B cell (primary cell): ENCODE results near the gene TMEM147. TPM values are rescaled to one million over a fixed set of nuclear protein-coding genes. Genes with fewer than 3 reads are reported as not detected.

Experiments used
- ATAC-seq: fragments of 200-7000 bp; cut with Tn5 transposase; one replicate; pipeline ENCODE4 v1.10.0; 2021; ENCODE audit warnings: low read depth, mild to moderate bottlenecking, moderate number of reproducible peaks, moderate library complexity
- CTCF ChIA-PET: fragments of 350-600 bp; sonication (Branson Sonifier 250); formaldehyde crosslinking; loops from one replicate; lab custom pipeline; 2021; ENCODE audit warnings: antibody characterized with exemption, inconsistent platforms; lab: Charles Lee
- POLR2A ChIA-PET: fragments of 350-600 bp; sonication (Branson Sonifier 250); formaldehyde crosslinking; loops from one replicate; lab custom pipeline; 2021; ENCODE audit warnings: antibody characterized with exemption; lab: Charles Lee
- DNase-seq: peaks from one replicate; pipeline ENCODE4 v3.0.0; 2013
- H2AFZ ChIP-seq: 2 replicates; pipeline ENCODE4 v1.6.1; 2012; ENCODE audit warnings: mild to moderate bottlenecking, low read depth, low read length; ENCODE audit not compliant: insufficient read depth, poor library complexity, severe bottlenecking
- H3K27ac ChIP-seq, 2 donors: 1 replicate in 1 of 2; 2 replicates in 1 of 2; pipeline ENCODE4 v1.5.1; 2012 to 2013; ENCODE audit warnings: low read length in 2 of 2, mild to moderate bottlenecking in 2 of 2, moderate library complexity in 1 of 2
- H3K27me3 ChIP-seq, 4 experiments: fragments of 200-600 bp in 1 of 4; sonication (generic) in 1 of 4; replicated peaks in 1 of 4; 1 replicate in 2 of 4; 2 replicates in 2 of 4; pipeline versions ENCODE4 v1.6.1 to v1.7.0; 2013 to 2016; ENCODE audit warnings: low read length in 3 of 4, mild to moderate bottlenecking in 2 of 4, mixed read lengths in 1 of 4, moderate library complexity in 1 of 4; ENCODE audit not compliant: insufficient read depth in 4 of 4, control insufficient read depth in 3 of 4; ENCODE audit errors: control extremely low read depth in 1 of 4
- H3K36me3 ChIP-seq, 2 experiments: replicated peaks in 1 of 2; 1 replicate in 1 of 2; 2 replicates in 1 of 2; pipeline versions ENCODE4 v1.6.1 to v1.7.1; 2013; ENCODE audit warnings: low read length in 1 of 2; ENCODE audit not compliant: insufficient read depth in 2 of 2, control insufficient read depth in 1 of 2; ENCODE audit errors: control extremely low read depth in 1 of 2, extremely low read depth in 1 of 2
- H3K4me1 ChIP-seq, 2 donors: fragments of 200-600 bp in 1 of 2; sonication (generic) in 1 of 2; 1 replicate in 1 of 2; 2 replicates in 1 of 2; pipeline versions ENCODE4 v1.5.1 to v1.6.1; 2013 to 2017; ENCODE audit warnings: low read length in 2 of 2; ENCODE audit not compliant: control insufficient read depth in 2 of 2, insufficient read depth in 2 of 2
- H3K4me2 ChIP-seq: replicated peaks from 2 replicates; pipeline ENCODE3; 2012; ENCODE audit warnings: mild to moderate bottlenecking, low read depth, low read length; ENCODE audit not compliant: poor library complexity, severe bottlenecking
- H3K4me3 ChIP-seq, 5 experiments: fragments of 200-600 bp in 1 of 5; sonication (generic) in 1 of 5; 1 replicate in 3 of 5; 2 replicates in 2 of 5; pipeline versions ENCODE4 v1.5.1 to v1.7.0; 2011 to 2016; ENCODE audit warnings: low read length in 4 of 5, mild to moderate bottlenecking in 4 of 5, low read depth in 2 of 5, control low read depth in 1 of 5, moderate library complexity in 1 of 5; ENCODE audit not compliant: insufficient read depth in 1 of 5; ENCODE audit errors: control extremely low read depth in 1 of 5, extremely low read depth in 1 of 5
- H3K79me2 ChIP-seq: fragments of 200-600 bp; sonication (generic); one replicate; pipeline ENCODE4 v1.6.0; 2016; ENCODE audit warnings: low read length; ENCODE audit not compliant: control insufficient read depth, insufficient read depth
- H3K9ac ChIP-seq: fragments of 200-600 bp; sonication (generic); 2 replicates; pipeline ENCODE4 v1.6.1; 2017; ENCODE audit warnings: mild to moderate bottlenecking, low read length, moderate library complexity
- H3K9me3 ChIP-seq, 3 donors: one replicate each; pipeline versions ENCODE4 v1.6.1 to v1.7.1; 2013; ENCODE audit warnings: low read length in 2 of 3; ENCODE audit not compliant: control insufficient read depth in 2 of 3, insufficient read depth in 1 of 3; ENCODE audit errors: control extremely low read depth in 1 of 3
- H4K20me1 ChIP-seq: 2 replicates; pipeline ENCODE4 v1.6.0; 2012; ENCODE audit warnings: mild to moderate bottlenecking, low read length; ENCODE audit not compliant: insufficient read depth, control insufficient read depth, poor library complexity, severe bottlenecking
- H3K27ac Mint-ChIP-seq: one replicate; pipeline ENCODE4 v1.8.0; 2021; ENCODE audit warnings: mixed read lengths
- H3K27me3 Mint-ChIP-seq: one replicate; pipeline ENCODE4 v1.8.0; 2021; ENCODE audit warnings: mixed read lengths
- H3K4me1 Mint-ChIP-seq: one replicate; pipeline ENCODE4 v1.8.0; 2021; ENCODE audit warnings: mixed read lengths
- H3K4me3 Mint-ChIP-seq: one replicate; pipeline ENCODE4 v1.8.0; 2021; ENCODE audit warnings: mixed read lengths
- H3K9me3 Mint-ChIP-seq: one replicate; pipeline ENCODE4 v1.8.0; 2022; ENCODE audit warnings: mixed read lengths; ENCODE audit not compliant: insufficient read depth
- CTCF ChIP-seq: fragments of 200-600 bp; IDR thresholded peaks from one replicate; pipeline ENCODE4 v1.8.0; 2022; ENCODE audit warnings: antibody characterized with exemption, mild to moderate bottlenecking
- EZH2 ChIP-seq: IDR thresholded peaks from 2 replicates; pipeline ENCODE4 v1.6.1; 2012; ENCODE audit warnings: borderline replicate concordance, low read depth, mild to moderate bottlenecking, moderate library complexity, low read length; ENCODE audit not compliant: insufficient read depth, poor library complexity, severe bottlenecking
- WGBS: methylation state at CpG from one replicate; pipeline ENCODE4 v1.1.5; 2013; ENCODE audit warnings: missing lambda C conversion rate; ENCODE audit not compliant: insufficient coverage; 5-methylcytosine and 5-hydroxymethylcytosine counted together
- intact Hi-C: fragments of 100-400 bp; cut with micrococcal nuclease; formaldehyde crosslinking; loops from one replicate; pipeline ENCODE4 v1.10.0; 2022
- polyA plus RNA-seq: library from polyadenylated mRNA; depleted of rRNA; stranded (reverse); fragments of >200 nt; gene quantifications from 2 replicates; pipeline ENCODE4 v1.2.3, GENCODE V29; 2012
- total RNA-seq, 2 donors: library from RNA; stranded (reverse); fragments of 120-200 nt in 1 of 2; gene quantifications; 1 replicate in 1 of 2; 2 replicates in 1 of 2; pipeline versions ENCODE4 v1.2.3 to v1.2.4, GENCODE V29; 2013 to 2022

TMEM147 gene
- total and polyA plus RNA-seq, 2 donors (not counting 1 experiment from before 2014, with no cell fraction given) = 39.8 to 68.9 TPM

- Mint-ChIP-seq H3K9me3 (no peaks in the 10 kb centered on the region), H3K4me1 (peaks cover 20% of the 10 kb centered on the region)
- H3K9ac ChIP-seq = no peak overlapping the region
Measured at GRCh38 chr19:35562336-35562735, 16.9 kb downstream of the TMEM147 start.

GRCh38 chr19:35562776-35563175 is 17.4 kb downstream of the TMEM147 start:
- ATAC-seq (no peak), DNase-seq (no peak)
- CTCF ChIA-PET = no interaction called here
- no peak overlapping the region for H3K4me2 ChIP-seq
- no peak overlapping the region for H3K27ac ChIP-seq
- Mint-ChIP-seq H3K4me1 (peaks cover 19% of the 10 kb centered on the region), H3K27me3 (peaks cover 48% of the 10 kb centered on the region), H3K27ac (no peak overlapping the region), H3K9me3 (no peaks in the 10 kb centered on the region), H3K4me3 (no peak overlapping the region)
- peaks cover 19 to 20% of the 10 kb centered on the region in 2 donors for H3K4me1 ChIP-seq
- intact Hi-C loops = no loop called here
- no peak overlapping the region for H3K9ac ChIP-seq
- H3K79me2 ChIP-seq = no peaks in the 10 kb centered on the region
- no peaks in the 10 kb centered on the region for H4K20me1 ChIP-seq
- peaks cover 0 to 38% (median 10%) of the 10 kb centered on the region in 4 experiments for H3K27me3 ChIP-seq
- 67% methylated on average over 2 of the region's 2 CpGs for WGBS
- no peak for TF ChIP-seq CTCF
- TF ChIP-seq EZH2 = no peak
- no peaks in the 10 kb centered on the region for H3K36me3 ChIP-seq
- POLR2A ChIA-PET = no interaction called here
- H3K9me3 ChIP-seq = peaks cover 0 to 14% (median 0%) of the 10 kb centered on the region in 3 donors
- H2AFZ ChIP-seq = no peak overlapping the region
- no peak overlapping the region for H3K4me3 ChIP-seq

More at GRCh38 chr19:35562336-35562735, 16.9 kb downstream of the TMEM147 start:
- no peak overlapping the region for H3K4me3 ChIP-seq
- no peak overlapping the region for H3K4me2 ChIP-seq
- peaks cover 0 to 14% (median 0%) of the 10 kb centered on the region in 3 donors for H3K9me3 ChIP-seq
- ATAC-seq (no peak), DNase-seq (no peak)
- WGBS = 70% methylated on average over 17 of the region's 17 CpGs
- TF ChIP-seq EZH2 (no peak), CTCF (no peak)
- no peaks in the 10 kb centered on the region for H4K20me1 ChIP-seq
- POLR2A ChIA-PET = no interaction called here
- intact Hi-C loops = no loop called here
- CTCF ChIA-PET = no interaction called here
- peaks cover 0 to 42% (median 10%) of the 10 kb centered on the region in 4 experiments for H3K27me3 ChIP-seq
- H3K4me1 ChIP-seq = peaks cover 23% of the 10 kb centered on the region in 2 donors
- no peak overlapping the region for H3K4me3 Mint-ChIP-seq
- no peaks in the 10 kb centered on the region for H3K36me3 ChIP-seq
- H3K27ac Mint-ChIP-seq = no peak overlapping the region
- no peak overlapping the region for H2AFZ ChIP-seq
- no peak overlapping the region for H3K27ac ChIP-seq
- H3K27me3 Mint-ChIP-seq = peaks cover 47% of the 10 kb centered on the region
- H3K79me2 ChIP-seq = no peaks in the 10 kb centered on the region
